ENCODE results near the gene NAGPA.

The NAGPA gene

DNA sequence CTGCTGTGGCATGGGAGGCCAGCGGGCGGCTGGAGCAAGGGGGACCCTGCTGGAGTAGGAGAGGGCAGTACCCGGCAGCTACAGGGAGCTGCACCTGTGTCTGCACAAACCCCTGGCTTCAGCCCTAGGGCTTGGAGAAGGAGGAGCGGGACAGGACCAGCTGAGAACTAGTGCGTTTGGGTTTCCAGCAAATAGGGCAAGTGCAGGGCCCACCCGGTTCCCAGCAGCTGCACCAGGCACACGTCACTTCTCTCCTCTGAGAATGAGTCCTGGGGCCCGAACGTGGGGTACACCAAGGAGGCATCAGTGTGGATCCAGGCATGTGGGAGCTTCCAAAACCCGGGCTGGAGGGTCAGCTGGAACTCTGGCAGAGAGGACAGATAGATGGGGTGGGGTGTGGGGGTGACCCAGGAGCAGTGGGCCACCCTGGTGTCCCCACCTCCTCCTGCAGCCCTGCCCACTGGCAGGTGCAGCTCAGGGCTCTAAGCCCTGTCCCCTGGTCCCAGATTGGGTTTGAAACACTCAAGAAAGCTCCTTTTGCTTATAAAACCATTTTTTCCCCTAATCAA lies 26.4 kb upstream of the NAGPA start:
- no peak overlapping the region for H3K4me3 ChIP-seq (ENCODE audit: low read length)
- TF ChIP-seq, protein P1, sequence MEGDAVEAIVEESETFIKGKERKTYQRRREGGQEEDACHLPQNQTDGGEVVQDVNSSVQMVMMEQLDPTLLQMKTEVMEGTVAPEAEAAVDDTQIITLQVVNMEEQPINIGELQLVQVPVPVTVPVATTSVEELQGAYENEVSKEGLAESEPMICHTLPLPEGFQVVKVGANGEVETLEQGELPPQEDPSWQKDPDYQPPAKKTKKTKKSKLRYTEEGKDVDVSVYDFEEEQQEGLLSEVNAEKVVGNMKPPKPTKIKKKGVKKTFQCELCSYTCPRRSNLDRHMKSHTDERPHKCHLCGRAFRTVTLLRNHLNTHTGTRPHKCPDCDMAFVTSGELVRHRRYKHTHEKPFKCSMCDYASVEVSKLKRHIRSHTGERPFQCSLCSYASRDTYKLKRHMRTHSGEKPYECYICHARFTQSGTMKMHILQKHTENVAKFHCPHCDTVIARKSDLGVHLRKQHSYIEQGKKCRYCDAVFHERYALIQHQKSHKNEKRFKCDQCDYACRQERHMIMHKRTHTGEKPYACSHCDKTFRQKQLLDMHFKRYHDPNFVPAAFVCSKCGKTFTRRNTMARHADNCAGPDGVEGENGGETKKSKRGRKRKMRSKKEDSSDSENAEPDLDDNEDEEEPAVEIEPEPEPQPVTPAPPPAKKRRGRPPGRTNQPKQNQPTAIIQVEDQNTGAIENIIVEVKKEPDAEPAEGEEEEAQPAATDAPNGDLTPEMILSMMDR (conservative IDR thresholded peaks at IDR 0.05; ENCODE audit: low read length): no peak
- DNase-seq (ENCODE audit: low read depth): no peak

GRCh38 chr16:5059386-5060072 lies 25.8 kb upstream of the NAGPA start:
- TF ChIP-seq, protein P1 (conservative IDR thresholded peaks at IDR 0.05; ENCODE audit: low read length): no peak
- DNase-seq (ENCODE audit: low read depth): no peak
- no peak overlapping the region for H3K4me3 ChIP-seq (ENCODE audit: low read length)

DNA sequence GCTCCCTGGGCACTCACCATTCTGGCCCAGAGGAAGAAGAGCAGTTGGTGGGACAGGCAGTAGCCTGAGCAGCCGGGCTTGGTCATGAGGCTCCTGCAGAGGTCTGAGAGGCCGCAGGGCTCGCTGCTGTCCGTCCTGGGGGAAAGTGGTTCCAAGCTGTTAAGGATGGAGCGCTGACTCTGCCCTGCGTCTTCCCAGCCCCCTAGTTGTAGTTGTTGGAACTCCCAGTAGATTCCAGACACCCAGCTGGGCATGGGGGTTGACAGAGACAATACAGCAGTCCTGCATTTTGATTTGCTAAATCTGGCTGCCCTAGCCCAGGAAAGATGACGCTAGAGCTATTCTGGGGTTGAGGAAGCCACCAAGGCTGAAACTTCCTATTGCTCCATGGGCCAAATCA lies 24.7 kb upstream of the NAGPA start:
- no peak for DNase-seq (ENCODE audit: low read depth)
- no peak overlapping the region for H3K4me3 ChIP-seq (ENCODE audit: low read length)
- TF ChIP-seq, protein P1 (conservative IDR thresholded peaks at IDR 0.05; ENCODE audit: low read length): peak; percentile 24; the same call in 1 of the 2 replicates

DNA sequence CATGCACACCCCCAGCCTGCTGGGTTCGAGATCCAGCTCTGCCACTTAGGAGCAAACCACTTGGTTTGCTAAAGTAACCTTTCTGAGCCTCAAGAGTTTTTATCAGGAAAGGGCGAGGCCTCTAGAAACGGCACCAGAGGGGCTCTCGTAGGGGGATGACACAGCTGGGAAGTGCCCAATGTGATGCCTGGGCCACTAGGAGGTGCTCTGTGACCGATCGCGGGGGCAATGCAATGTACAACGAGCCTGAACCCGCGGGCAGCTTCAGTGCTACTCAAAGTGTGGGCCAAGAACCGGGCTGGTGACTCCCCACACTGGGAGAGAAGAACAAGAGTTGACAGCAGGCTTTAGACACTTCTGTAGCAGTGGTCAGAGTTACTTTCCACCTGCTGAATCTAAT lies 22.6 kb upstream of the NAGPA start:
- TF ChIP-seq, protein P1 (conservative IDR thresholded peaks at IDR 0.05; ENCODE audit: low read length): peak; percentile 38
- no peak overlapping the region for H3K4me3 ChIP-seq (ENCODE audit: low read length)
- DNase-seq (ENCODE audit: low read depth): no peak

GRCh38 chr16:5054876-5055865 lies 21.4 kb upstream of the NAGPA start:
- no peak for DNase-seq (ENCODE audit: low read depth)
- no peak overlapping the region for H3K4me3 ChIP-seq (ENCODE audit: low read length)
- TF ChIP-seq, protein P1 (conservative IDR thresholded peaks at IDR 0.05; ENCODE audit: low read length): no peak

DNA sequence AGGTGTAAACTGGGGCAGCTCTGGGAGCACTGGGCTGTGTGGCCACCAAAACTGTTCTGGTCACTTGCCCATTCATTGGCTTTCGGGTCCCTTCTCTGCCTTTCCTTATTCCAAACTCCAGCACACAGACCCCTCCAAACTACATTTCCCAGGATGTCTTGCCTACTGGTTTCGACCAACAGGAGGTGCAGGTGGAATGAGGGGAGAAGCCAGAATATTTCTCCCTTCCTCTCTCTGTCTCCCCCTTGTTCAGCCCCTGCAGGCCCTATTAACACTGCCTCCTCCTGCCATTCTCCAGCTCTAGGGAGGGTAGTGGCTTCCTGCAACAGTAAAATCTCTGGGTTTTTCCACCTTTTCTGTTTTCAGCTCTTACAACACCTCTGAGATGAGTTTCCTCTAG lies 13.2 kb upstream of the NAGPA start:
- DNase-seq (ENCODE audit: low read depth): no peak
- H3K4me3 ChIP-seq (ENCODE audit: low read length): no peak overlapping the region
- TF ChIP-seq, protein P1 (conservative IDR thresholded peaks at IDR 0.05; ENCODE audit: low read length): no peak

Data from AG10803 (cell line).